Hepatic stellate cell (primary cell): ENCODE measurements around the gene FOXE1.

Experiments used
- DNase-seq: peaks from one replicate; pipeline ENCODE4 v3.0.0; 2011; ENCODE audit warnings: low spot score

The FOXE1 gene

GRCh38 chr9:97866848-97867247, 13.8 kb downstream of the FOXE1 start:
- DNase-seq: no peak

- DNase-seq: no peak
Observed at GRCh38 chr9:97868859-97869258, 15.8 kb downstream of the FOXE1 start.

- DNase-seq: no peak
Observed at GRCh38 chr9:97873425-97873824, 20.4 kb downstream of the FOXE1 start.

- no peak for DNase-seq
Observed at GRCh38 chr9:97873882-97874281, 20.9 kb downstream of the FOXE1 start.

- DNase-seq: no peak
Observed at GRCh38 chr9:97874624-97875023, 21.6 kb downstream of the FOXE1 start.

- DNase-seq: no peak
Observed at GRCh38 chr9:97875111-97875510, 22.1 kb downstream of the FOXE1 start.

GRCh38 chr9:97876061-97876460, 23.0 kb downstream of the FOXE1 start:
- DNase-seq: no peak

GRCh38 chr9:97880336-97880735, 27.3 kb downstream of the FOXE1 start:
- DNase-seq: no peak

GRCh38 chr9:97889941-97890887, 37.2 kb downstream of the FOXE1 start:
- peak; percentile 19 for DNase-seq

- DNase-seq: peak; percentile 50
Observed at GRCh38 chr9:97891736-97892135, 38.7 kb downstream of the FOXE1 start.

- DNase-seq: no peak
Observed at GRCh38 chr9:97892421-97892820, 39.4 kb downstream of the FOXE1 start.

GRCh38 chr9:97895211-97895610, 42.2 kb downstream of the FOXE1 start:
- no peak for DNase-seq

GRCh38 chr9:97895695-97896332, 42.8 kb downstream of the FOXE1 start:
- no peak for DNase-seq

- DNase-seq: peak; percentile 57
Observed at GRCh38 chr9:97900103-97900737, 47.2 kb downstream of the FOXE1 start.

GRCh38 chr9:97900738-97901565, 47.9 kb downstream of the FOXE1 start:
- DNase-seq: peak; percentile 54

GRCh38 chr9:97903177-97903576, 50.2 kb downstream of the FOXE1 start:
- DNase-seq: no peak

- no peak for DNase-seq
Observed at GRCh38 chr9:97904725-97905124, 51.7 kb downstream of the FOXE1 start.

- no peak for DNase-seq
Observed at GRCh38 chr9:97905228-97905627, 52.2 kb downstream of the FOXE1 start.
